ENCODE measurements around the gene XYLT2.
"Not testable (repeated sequence)": the region's sequence is repeated elsewhere in the genome, so short reads cannot be mapped to it uniquely, and the experiment has no call there.

Gene XYLT2

GRCh38 chr17:50393700-50394099 is 47.8 kb downstream of the XYLT2 start:
- no peak for DNase-seq (ENCODE audit: low read depth)

GRCh38 chr17:50394711-50395110 is 48.8 kb downstream of the XYLT2 start:
- no peak for DNase-seq (ENCODE audit: low read depth)

GRCh38 chr17:50396261-50397110 is 50.6 kb downstream of the XYLT2 start:
- no peak for DNase-seq (ENCODE audit: low read depth)

- peak; percentile 86 for DNase-seq (ENCODE audit: low read depth)
Measured at GRCh38 chr17:50397111-50397918, 51.4 kb downstream of the XYLT2 start, which contains the start of gene LRRC59. TSS of gene LRRC59 (minus strand) at chr17:50397523. CDS start at chr17:50397317, 206 bp downstream.

GRCh38 chr17:50397919-50398285 is 52.0 kb downstream of the XYLT2 start:
- DNase-seq (ENCODE audit: low read depth): no peak

- not testable (repeated sequence) for DNase-seq (ENCODE audit: low read depth)
Measured at GRCh38 chr17:50398672-50399071, 52.7 kb downstream of the XYLT2 start.

- not testable (repeated sequence) for DNase-seq (ENCODE audit: low read depth)
Measured at GRCh38 chr17:50399591-50399990, 53.7 kb downstream of the XYLT2 start.

- not testable (repeated sequence) for DNase-seq (ENCODE audit: low read depth)
Measured at GRCh38 chr17:50405351-50405750, 59.4 kb downstream of the XYLT2 start.

- no peak for DNase-seq (ENCODE audit: low read depth)
Measured at GRCh38 chr17:50406578-50406977, 60.7 kb downstream of the XYLT2 start.

GRCh38 chr17:50407921-50408320 is 62.0 kb downstream of the XYLT2 start:
- no peak for DNase-seq (ENCODE audit: low read depth)
